Mesenteric fat pad (tissue), 1 donor: ENCODE results near the gene ERMN. TPM values are rescaled to one million over a fixed set of nuclear protein-coding genes. Genes with fewer than 3 reads are reported as not detected.
"Not testable (repeated sequence)": the region's sequence is repeated elsewhere in the genome, so short reads cannot be mapped to it uniquely, and the experiment has no call there.

Experiments
- DNase-seq: peaks from one replicate; pipeline ENCODE4 v3.0.0-alpha.2; 2020; ENCODE audit warnings: low spot score
- long read RNA-seq: library from polyadenylated mRNA; unstranded; transcript quantifications from one replicate; pipeline ENCODE4 v2.0.0, GENCODE V29; 2020
- total RNA-seq: library from RNA; stranded (reverse); fragmentation: NEBNext Ultra II Directional; extraction: Animal tissue kit (Norgen Biotek cat#: 25700); gene quantifications from one replicate; pipeline ENCODE4 v1.2.1, GENCODE V29; 2021
- donor health status: DM: yes; HTN: yes; CAD: no.

The ERMN gene, protein sequence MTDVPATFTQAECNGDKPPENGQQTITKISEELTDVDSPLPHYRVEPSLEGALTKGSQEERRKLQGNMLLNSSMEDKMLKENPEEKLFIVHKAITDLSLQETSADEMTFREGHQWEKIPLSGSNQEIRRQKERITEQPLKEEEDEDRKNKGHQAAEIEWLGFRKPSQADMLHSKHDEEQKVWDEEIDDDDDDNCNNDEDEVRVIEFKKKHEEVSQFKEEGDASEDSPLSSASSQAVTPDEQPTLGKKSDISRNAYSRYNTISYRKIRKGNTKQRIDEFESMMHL
- 0.32 TPM for total RNA-seq
- long read RNA-seq: 0 reads

DNA sequence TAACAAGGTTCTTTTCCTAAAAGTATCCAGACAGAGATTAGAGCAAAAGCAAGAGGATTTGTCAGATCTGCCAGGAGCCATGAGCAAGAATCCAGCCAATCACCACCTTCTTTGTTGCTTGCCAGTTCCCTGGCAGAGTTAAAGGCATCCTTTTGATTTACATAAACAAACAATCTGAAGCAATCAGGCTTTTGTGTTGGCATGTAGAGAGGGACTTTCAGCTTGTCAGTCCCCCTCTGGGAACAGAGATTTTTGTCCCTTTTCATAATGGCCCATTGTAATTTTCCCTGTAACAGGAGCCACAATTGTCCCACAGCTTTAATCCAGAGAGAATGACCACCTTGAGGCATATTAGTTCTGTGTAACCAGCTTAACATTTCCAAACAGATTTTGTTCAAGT, at the start of gene ERMN:
ERMN (minus strand) TSS at position 39 of the 400 bp plus-strand sequence. CDS start 182 bp downstream, outside the sequence.
- DNase-seq: no peak

DNA sequence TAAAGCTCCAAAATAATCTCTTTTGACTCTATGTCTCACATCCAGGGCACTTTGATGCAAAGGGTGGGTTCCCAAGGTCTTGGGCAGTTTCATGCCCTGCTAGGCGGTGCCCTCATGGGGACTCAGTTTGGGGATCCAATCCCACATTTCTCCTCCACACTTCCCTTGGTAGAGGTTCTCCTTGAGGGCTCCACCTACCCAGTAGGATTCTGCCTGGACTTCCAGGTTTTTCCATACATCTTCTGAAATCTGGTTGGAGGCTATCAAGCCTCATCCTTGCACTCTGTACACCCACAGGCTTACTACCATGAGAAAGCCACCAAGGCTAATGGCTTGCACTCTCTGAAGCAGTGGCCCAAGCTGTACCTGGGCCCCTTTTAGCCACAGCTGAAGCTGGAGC, 49.8 kb upstream of the ERMN start:
- no peak for DNase-seq

GRCh38 chr2:157368508-157368907, 42.9 kb upstream of the ERMN start:
- not testable (repeated sequence) for DNase-seq

DNA sequence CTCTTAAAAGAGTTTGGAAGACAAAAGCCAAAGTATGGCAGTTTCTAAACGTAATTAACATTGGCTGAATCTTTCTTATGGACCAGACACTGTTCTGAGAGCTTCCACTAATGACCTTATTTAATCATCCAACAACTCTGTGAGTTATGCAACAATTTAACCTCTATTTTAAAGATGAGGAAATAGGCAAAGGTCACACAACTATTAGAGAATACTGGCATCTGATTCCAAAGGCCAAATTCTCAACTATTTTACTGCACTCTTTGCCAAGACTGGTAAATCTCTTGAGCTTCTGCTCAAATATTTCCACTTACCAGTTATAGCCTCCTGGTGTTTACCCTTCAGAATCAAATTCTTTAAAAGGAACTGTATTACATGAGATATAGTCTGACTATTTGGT, 42.1 kb upstream of the ERMN start:
- DNase-seq: no peak

- DNase-seq: no peak
Observed at GRCh38 chr2:157364257-157364974, 38.8 kb upstream of the ERMN start.

DNA sequence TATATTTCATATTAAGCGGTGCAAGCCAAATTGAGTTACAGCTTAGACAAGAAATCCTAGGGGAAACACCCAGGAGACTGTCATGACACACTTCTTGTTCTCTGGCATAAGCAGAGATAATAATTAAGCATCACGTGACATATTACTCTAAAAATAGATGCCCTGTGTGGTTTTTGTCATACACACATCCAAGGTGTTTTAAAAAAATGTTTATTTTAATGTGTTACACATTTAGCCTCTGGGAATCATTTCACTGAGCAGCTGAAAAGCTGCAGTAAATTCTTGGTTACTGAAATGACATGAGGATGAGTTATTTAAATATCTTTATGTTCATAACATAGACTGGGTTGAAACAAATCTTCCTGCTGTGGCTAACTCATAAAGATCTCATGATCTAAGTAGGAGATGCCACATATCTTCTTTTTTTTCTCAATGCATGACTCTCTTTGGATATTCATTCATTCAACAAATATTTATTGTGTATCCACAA, 38.0 kb upstream of the ERMN start:
- no peak for DNase-seq

DNA sequence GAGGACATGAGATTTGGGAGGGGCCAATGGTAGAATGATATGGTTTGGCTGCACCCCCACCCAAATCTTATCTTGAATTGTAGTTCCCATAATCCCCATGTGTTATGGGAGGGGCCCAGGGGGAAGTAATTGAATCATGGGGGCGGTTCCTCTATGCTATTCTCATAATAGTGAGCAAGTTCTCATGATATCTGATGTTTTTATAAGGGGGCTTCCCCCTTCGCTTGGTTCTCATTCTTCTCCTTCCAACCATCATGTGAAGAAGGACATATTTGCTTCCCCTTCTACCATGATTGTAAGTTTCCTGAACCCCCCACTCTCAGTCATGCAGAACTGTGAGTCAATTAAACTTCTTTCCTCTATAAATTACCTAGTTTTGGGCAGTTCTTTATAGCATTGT, 37.0 kb upstream of the ERMN start:
- no peak for DNase-seq

- no peak for DNase-seq
Observed at GRCh38 chr2:157361526-157361925, 35.9 kb upstream of the ERMN start.

GRCh38 chr2:157359628-157360027, 34.0 kb upstream of the ERMN start:
- DNase-seq: no peak

GRCh38 chr2:157355618-157356017, 30.0 kb upstream of the ERMN start:
- DNase-seq: no peak

- no peak for DNase-seq
Observed at GRCh38 chr2:157349949-157350515, 24.4 kb upstream of the ERMN start.

DNA sequence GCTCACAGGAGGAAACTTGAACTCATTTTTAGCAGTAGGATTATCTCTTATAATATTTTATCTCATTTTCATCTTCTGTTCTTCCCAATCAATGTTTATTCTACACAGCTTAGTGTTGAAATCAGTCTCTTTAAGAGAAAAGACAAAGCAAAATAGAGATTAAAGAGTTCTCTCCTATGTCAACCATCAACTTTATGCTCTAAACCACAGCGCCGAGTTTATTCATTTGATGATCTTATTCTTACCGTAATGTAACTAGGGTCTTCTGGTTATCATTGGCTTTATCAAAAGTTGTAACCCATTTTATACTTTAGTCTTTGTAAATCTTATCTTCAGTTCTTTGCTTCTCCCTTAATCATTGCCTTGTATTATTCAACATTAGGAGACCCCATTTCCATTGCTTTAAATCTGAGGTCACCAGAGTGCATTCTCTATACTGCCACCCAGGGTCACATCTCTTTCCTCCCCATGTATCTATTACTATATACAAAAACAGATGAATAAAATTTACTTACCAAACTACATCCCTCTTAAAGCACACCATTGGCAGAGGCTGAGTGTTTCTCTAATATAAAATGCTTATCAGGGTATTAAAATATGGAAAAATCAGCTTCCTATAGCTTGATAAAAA, 22.8 kb upstream of the ERMN start:
- DNase-seq: no peak

GRCh38 chr2:157345647-157346389, 20.2 kb upstream of the ERMN start:
- no peak for DNase-seq

DNA sequence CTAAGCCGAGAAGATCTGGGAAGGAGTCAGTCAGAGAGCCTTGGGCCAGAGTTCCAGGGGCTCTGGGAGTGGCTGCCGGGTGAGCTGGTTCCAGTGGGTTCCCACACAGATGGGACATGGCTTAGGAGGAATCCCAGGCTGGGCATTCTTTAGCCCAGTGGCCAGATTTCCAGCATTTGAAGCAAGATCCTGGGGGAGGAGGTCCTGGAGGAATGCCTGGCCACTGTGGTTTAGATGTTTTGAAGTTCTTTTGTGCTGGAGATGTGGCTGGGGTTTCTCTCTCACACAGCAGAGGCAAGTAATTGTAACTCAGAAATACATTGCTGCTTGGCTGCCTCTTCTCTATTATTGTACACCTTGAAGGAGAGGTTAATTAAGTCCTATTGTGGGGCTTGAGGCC, 15.8 kb upstream of the ERMN start:
- not testable (repeated sequence) for DNase-seq

GRCh38 chr2:157339965-157340655, 14.5 kb upstream of the ERMN start:
- no peak for DNase-seq

DNA sequence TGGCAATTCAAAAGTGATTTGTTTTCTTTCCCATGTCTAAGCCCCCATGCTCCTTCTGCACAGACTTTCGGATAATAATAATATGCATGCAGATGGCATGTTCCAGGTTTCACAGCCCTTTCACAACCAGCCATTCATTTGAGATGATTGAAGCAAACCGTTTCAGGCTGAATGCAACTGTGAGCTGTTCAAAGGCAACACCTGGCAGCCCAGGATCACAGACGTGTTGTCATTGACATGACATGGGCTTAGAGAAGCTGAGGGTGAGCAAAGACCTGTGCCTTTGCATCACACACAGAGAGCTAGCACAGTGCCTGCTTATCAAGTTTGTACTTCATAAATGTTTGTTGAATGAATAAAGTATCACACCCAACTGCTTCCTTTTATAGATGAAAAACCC, 12.4 kb upstream of the ERMN start:
- DNase-seq: no peak

GRCh38 chr2:157336137-157337010, 10.8 kb upstream of the ERMN start:
- no peak for DNase-seq

DNA sequence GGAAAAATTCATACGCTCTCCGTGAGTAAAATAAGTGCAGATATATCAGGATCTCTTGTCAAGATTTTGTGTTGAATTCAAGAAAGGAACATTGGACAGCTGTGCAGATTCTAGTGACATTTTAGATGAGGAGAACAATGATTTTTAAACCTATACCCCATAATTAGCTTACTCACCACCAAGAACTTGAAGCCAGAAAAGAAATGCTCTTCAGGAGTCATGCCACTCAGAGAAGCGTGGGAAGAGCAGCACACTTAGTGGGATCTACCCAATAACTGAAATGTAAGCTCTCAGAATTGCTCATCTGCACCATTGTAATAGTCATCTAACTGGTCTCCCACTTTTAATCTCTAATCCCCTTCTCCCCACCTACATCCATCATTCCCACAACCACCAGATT, 9.2 kb upstream of the ERMN start:
- no peak for DNase-seq

- no peak for DNase-seq
Observed at GRCh38 chr2:157334335-157334734, 8.7 kb upstream of the ERMN start.
